Endometrium (tissue), 2 donors: ENCODE results near the gene TAOK1.

Experiments used
- FAIRE-seq: peaks from 2 replicates; lab custom pipeline; 2012; peaks lifted over from hg19 to GRCh38; lab: Jason Lieb, UNC
- donor health status: control.
- donor health status: control.

The TAOK1 gene

DNA sequence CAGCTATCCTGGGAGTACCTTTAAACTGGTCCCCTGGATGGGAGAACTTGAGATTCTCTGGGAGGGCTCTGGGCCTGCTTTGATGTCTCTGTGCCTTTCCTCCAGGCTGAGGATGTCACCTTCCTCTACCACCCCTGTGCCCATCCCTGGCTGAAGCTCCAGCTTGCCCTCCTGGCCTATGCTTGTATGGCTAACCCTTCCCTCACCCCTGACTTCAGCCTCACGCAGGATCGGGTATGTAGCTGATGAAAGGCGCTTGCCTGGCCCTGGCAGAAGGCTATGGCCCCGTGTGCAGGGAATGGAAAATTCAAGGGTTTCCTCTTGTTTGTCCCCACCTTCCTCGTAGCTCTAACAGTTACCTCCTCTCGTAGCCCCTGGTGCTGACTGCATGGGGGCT lies 181.3 kb downstream of the TAOK1 start:
- no peak for FAIRE-seq

DNA sequence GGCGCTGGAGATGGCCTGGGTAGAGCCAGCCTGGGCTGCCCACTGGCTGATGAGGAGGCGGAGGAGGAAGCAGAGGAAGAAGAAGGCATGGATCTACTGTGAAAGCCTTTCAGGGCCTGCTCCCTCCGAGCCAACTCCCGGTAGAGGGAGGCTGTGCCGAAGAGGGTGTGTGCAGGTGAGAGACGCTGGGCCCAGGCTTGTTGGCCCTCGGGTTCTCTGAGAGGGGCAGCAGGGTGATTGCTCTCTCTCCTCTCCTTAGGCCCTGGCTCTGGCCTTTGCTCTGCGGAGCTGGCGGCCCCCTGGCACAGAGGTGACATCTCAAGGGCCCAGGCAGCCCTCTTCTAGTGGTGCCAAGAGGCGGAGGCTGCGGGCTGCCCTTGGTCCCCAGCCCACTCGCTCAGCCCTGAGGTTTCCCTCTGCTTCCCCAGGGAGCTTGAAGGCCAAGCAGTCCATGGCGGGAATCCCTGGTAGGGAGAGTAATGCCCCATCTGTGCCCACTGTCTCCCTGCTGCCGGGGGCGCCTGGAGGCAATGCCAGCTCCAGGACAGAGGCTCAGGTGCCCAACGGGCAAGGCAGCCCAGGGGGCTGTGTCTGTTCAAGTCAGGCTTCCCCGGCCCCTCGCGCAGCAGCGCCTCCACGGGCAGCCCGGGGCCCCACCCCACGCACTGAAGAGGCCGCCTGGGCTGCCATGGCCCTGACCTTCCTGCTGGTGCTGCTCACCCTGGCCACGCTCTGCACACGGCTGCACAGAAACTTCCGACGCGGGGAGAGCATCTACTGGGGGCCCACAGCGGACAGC lies 181.9 kb downstream of the TAOK1 start:
- no peak for FAIRE-seq

GRCh38 chr17:29572691-29573557 lies 182.8 kb downstream of the TAOK1 start:
- no peak for FAIRE-seq

DNA sequence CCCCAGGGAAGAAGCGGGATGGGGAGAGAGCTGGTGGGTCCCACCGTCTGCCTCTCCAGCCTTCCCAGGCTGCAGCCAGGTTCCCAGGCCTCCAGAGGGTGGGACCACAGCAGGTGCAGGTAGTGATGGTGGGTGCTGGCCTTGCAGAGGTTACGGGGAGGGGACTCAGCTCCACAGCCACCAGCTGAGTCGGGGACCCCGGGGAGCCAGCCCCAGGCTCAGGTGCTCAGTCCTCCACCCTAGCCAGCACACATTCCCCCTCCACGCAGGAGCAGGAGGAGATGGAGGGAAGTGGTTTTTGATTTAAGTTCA lies 183.4 kb downstream of the TAOK1 start:
- no peak for FAIRE-seq

- FAIRE-seq = no peak
These were observed 183.9 kb downstream of the TAOK1 start for GRCh38 chr17:29573871-29574731.

DNA sequence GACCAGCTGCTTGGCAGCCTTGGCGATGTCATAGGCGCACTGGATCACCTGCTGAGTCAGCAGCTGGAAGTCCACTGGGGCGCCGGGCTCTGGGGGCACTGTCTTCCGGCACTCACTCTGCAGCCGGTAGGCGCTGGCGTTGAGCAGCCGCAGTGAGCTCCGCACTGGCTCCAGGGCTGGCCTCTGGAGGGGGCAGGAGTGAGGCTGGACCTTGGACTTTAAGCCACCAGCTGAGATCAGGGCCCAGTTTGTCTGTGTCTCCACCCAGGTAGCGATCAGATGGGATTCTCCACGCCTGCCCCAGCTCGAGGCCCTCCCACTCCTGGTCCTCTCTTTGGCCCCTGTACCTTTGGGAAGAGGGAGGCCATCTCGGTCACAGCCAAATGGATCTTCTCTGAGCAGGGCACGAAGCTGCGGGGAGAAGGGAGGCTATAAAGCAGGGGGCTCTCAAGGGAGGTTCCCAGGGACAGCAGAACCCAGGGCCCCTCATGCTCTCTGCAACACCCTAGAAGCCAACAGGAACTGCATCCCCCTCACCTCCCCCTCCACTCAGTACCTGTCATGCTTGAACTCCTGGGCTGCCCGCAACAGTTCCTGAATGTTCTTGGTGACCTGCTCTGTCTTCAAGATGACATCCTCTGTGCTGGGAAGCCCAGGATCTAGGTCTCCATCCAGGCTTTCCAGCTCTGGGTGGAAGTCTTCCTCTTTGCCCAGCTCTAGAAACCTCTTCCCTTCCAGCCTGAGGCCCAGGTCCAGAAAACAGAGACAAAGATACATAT lies 184.8 kb downstream of the TAOK1 start:
- FAIRE-seq = no peak

DNA sequence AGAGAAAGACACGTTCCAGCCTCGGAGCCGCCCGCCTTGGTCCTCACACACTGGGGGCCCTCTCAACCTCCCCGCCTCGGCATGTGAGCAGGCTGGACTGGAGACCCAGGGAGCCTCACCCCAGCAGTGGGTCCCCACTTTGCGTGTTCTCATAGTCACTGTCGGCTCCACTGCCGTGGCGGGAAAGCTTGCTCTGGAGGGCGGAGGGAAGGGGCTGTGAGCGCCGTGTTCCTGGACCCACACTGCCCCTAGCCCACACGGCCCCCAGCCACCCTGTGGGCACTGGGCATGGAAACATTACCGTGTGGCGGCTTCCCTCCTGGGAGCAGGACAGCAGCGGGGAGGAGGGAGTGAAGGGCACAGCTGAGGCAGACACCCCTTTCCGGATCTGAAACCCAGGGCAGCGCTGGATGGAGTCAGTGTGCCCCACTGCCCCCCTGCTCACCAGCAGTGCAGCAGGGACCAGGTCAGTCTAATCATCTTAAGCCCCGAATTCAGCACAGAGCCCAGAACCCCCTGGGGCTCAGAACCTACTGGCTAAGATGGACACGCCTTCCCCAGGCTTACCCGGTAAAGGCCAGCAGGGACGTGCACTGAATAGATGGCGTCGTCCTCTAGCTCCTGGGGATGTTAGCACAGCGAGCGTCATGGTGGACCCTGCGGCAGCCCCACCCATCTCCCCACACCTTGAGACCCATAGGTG lies 185.5 kb downstream of the TAOK1 start:
- FAIRE-seq = no peak

- FAIRE-seq = no peak
These were observed 186.2 kb downstream of the TAOK1 start for GRCh38 chr17:29576214-29577000.

- no peak for FAIRE-seq
These were observed 186.8 kb downstream of the TAOK1 start for GRCh38 chr17:29577001-29577370.

DNA sequence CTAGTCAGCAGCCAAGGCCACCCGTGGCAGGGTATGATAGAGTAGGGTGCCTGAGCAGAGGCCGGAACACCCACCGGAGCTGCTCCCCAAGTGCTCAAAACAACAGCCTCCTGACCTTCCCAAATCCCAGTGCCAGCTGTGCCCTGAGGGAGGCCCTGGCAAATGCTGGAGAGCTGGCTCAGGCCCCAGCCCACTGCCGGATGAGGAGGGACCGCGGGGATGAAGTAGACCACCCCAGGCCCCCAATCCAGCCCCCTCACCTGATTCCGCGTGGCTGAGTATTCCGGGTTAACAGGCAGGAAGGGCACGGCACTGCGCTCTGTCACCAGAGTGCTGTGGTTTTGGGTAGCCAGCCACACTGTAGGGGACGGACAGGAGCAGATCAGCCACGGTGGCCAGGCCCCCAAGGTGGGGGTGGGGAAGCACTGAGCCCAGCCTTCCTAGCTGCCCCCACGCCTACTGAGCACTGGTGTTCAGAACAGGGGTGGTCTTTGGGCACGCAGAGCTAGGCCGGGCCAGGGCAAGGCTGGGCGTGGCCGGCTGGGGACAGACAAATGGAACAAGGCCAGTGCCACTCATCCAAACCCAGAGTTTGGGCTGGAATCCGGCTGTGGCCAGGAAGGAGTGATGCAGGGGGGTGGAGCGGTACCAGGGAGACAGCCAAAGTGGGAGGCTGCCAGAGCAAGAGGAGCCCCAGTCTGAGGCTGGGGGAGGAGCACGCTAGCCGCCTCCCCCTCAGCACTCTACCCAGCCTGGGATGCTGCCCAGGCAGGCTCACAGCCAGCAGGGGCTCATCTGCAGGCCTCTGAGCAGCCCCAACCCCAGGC lies 187.4 kb downstream of the TAOK1 start:
- FAIRE-seq = no peak

DNA sequence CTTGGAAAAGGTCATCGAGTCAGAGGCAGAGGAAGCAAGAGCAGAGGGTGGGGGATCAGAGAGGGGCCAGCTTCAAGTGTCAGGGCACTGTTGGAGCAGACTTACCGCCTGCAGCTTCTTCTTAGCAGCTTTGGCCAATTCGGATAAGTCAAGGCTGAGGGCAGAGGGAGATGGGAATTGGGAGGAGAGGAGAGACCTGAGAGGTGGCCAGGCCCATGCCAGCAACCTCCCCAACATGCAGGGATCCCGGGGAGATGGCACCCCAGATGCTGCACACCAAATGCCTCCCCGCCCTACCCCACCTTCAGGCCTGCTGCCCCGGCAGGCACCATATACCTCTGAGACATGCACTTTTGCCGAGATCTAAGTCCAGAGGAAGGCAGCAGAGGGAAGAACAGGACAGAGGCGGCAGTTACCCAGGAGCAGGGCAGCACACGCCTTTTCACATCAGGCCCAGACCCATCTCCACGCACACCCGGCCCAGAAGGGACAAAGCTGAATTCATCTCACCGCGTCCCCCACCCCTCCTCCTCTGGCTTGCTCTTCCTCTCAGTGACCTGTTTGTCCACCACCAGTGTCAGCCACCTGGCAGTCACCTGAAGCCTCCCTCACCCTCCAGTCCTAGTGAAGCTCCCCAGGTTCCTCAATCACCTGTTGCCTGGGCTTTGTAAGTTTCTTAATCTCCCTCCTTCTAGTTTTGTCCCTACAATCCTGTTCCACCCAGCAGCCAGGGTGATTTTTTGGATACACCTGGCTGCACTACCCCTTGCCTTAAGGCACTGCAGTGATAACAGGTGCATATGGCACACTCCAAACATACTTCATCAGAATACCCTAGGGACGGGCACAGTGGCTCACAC lies 188.7 kb downstream of the TAOK1 start:
- no peak for FAIRE-seq

- FAIRE-seq = no peak
These were observed 190.0 kb downstream of the TAOK1 start for GRCh38 chr17:29579866-29580771.

DNA sequence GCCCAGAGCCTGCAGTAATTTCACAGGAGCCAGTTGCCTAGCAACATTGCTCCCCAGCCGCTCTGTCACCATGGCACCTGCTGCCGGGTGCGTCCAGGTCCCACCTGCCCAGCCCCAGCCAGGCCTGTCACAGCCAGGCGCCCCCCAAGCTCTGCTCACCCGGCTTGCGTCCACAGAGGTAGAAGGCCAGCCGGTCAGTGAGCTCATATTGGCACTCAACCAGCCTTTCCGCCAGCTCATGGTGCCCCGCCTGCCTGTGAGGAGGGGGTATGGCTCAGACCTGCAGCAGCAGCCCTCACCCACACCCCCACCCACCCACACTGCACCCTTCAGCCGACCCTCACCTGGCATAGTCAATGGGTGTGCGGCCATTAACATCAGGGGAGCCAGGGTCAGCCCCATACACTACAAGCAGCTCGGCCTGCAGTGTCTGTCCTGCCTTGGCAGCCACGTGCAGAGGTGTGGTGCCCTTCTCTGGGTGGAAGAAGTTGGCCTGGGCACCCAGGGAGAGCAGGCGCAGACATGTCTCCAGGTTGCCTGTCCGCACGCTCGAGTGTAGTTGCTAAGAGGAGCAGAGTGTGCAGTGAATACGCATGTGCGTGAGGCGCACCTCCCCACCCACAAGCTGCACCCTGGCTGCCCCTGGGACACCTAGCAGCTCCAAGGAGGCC lies 191.6 kb downstream of the TAOK1 start:
- no peak for FAIRE-seq

GRCh38 chr17:29582254-29582765 lies 192.1 kb downstream of the TAOK1 start:
- FAIRE-seq = no peak

- FAIRE-seq = no peak
These were observed 192.6 kb downstream of the TAOK1 start for GRCh38 chr17:29582772-29583171.
